ENCODE results near the gene NIPSNAP3A. TPM values are rescaled to one million over a fixed set of nuclear protein-coding genes. Genes with fewer than 3 reads are reported as not detected.

Gene NIPSNAP3A
- total and polyA plus RNA-seq, 2 of the 8 experiments (the other 6 are each of a cell fraction or from before 2014, with no cell fraction given): 9.3 to 9.4 TPM

DNA sequence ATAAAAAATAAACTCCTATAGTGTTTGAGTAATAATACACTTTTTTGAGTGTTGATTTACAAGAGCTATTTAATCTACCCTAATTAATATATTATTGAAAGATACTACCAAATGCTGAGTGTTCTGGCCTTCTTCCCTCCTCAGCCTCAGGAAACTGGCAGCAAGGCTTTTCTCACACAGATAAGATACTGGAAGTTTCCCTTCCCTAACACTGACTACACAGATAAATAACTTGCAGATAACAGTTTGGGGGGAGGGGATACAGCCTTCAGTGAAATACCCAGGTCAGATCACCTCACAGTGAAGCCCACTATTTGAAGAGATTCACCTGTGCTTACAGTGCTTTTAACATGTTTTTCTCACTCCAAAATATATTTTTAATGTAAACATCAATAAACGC is 1.6 kb upstream of the NIPSNAP3A start:
- Histone ChIP-seq H4K20me1 (replicated peaks in 1 of 2; ENCODE audit: control insufficient read depth in 1 of 2, insufficient read depth in 2 of 2, low read length in 2 of 2) (no peaks in the 10 kb centered on the region), H2AK5ac (ENCODE audit: low read depth, low read length) (no peak overlapping the region), H3K27ac (ENCODE audit: low read depth, low read length) (no peak overlapping the region), H3K79me2 (ENCODE audit: control insufficient read depth in 1 of 2, insufficient read depth in 2 of 2, low read length in 2 of 2) (no peaks in the 10 kb centered on the region), H3K56ac (replicated peaks; ENCODE audit: insufficient read length, low read depth, low read length) (no peak overlapping the region), H2BK15ac (ENCODE audit: low read length) (no peak overlapping the region), H3K23me2 (ENCODE audit: low read depth, low read length) (peaks cover 7% of the 10 kb centered on the region; the same call in 1 of the 2 replicates), H3K27me3 (replicated peaks in 1 of 4; ENCODE audit: control insufficient read depth in 3 of 4, extremely low read depth in 1 of 4, insufficient read depth in 3 of 4, low read length in 3 of 4) (no peaks in the 10 kb centered on the region), H2BK12ac (ENCODE audit: low read depth, low read length) (no peak overlapping the region), H4K5ac (ENCODE audit: insufficient read length, low read depth, low read length) (no peak overlapping the region), H3K18ac (ENCODE audit: extremely low read depth, low read length) (no peak overlapping the region), H3K14ac (ENCODE audit: insufficient read length) (no peak overlapping the region), H3K4ac (replicated peaks; ENCODE audit: insufficient read length, low read depth, low read length) (no peak overlapping the region), H2BK120ac (replicated peaks; ENCODE audit: low read depth, low read length) (no peak overlapping the region), H3K23ac (ENCODE audit: insufficient read length) (no peak overlapping the region), H3K36me3 (ENCODE audit: control insufficient read depth in 2 of 4, insufficient read depth in 4 of 4, low read length in 3 of 4) (no peaks in the 10 kb centered on the region), H4K8ac (ENCODE audit: extremely low read depth, insufficient read depth, low read length) (no peak overlapping the region), H2BK5ac (ENCODE audit: low read depth, low read length) (no peak overlapping the region), H3K9me3 (ENCODE audit: insufficient read depth in 2 of 2, low read depth in 1 of 2, low read length in 1 of 2) (no peaks in the 10 kb centered on the region), H3K4me1 (replicated peaks in 1 of 4; ENCODE audit: control insufficient read depth in 3 of 4, insufficient read depth in 4 of 4, low read length in 3 of 4) (peaks cover 0 to 2% (median 0%) of the 10 kb centered on the region in 4 experiments; a peak in 4 of 7 replicates), H3K4me3 (ENCODE audit: extremely low read depth in 1 of 4, insufficient read depth in 2 of 4, low read depth in 3 of 4, low read length in 4 of 4) (no peak overlapping the region), H3K4me2 (ENCODE audit: insufficient read depth in 1 of 2, low read depth in 2 of 2, low read length in 2 of 2) (no peak overlapping the region), H2AFZ (ENCODE audit: low read length) (no peak overlapping the region), H2BK20ac (ENCODE audit: low read length) (no peak overlapping the region), H3K79me1 (ENCODE audit: low read depth, low read length) (no peaks in the 10 kb centered on the region), H3K9ac (replicated peaks in 1 of 4; ENCODE audit: extremely low read depth in 1 of 4, low read depth in 3 of 4, low read length in 3 of 4) (no peak overlapping the region), H4K91ac (replicated peaks; ENCODE audit: insufficient read length, low read length) (no peak overlapping the region)
- 79% methylated on average over 1 of the region's 1 CpG; no CpG with 5 or more reads in 1 of the 2 experiments for WGBS, 2 experiments (ENCODE audit: extremely low coverage in 1 of 2, insufficient coverage in 1 of 2, insufficient read length in 1 of 2, insufficient replicate concordance in 2 of 2, low coverage in 1 of 2, low lambda C conversion rate in 2 of 2, missing lambda C conversion rate in 1 of 2)
- FAIRE-seq (no peak), DNase-seq (ENCODE audit: low read depth in 1 of 2, low spot score in 2 of 2) (no peak)
- ChIA-PET CTCF (ENCODE audit: partially characterized antibody) (no interaction called here), POLR2A (ENCODE audit: partially characterized antibody) (interaction anchor here (0.5 kb wide), 1 partner anchor 533 kb away, joined by 3 read pairs; no protein-coding TSS in a partner anchor)
- TF ChIP-seq BRCA1 (IDR thresholded peaks at IDR 0.05; ENCODE audit: low read depth, low read length) (no peak), SP2 (IDR thresholded peaks at IDR 0.05; ENCODE audit: low read length) (no peak), HDAC2 (IDR thresholded peaks at IDR 0.05; ENCODE audit: borderline replicate concordance in 1 of 2, low read depth in 2 of 2, low read length in 2 of 2) (no peak), SAP30 (IDR thresholded peaks at IDR 0.05; ENCODE audit: insufficient read depth, insufficient replicate concordance, low read length) (no peak), GTF2F1 (IDR thresholded peaks at IDR 0.05; ENCODE audit: borderline replicate concordance, low read depth, low read length) (no peak), CBX8 (IDR thresholded peaks at IDR 0.05; ENCODE audit: borderline replicate concordance, low read depth, low read length) (no peak), POU5F1 (IDR thresholded peaks at IDR 0.05; ENCODE audit: low read depth, low read length) (no peak), SIRT6 (IDR thresholded peaks at IDR 0.05; ENCODE audit: low read length) (no peak), NANOG (IDR thresholded peaks at IDR 0.05; ENCODE audit: insufficient read depth, low read depth, low read length, poor library complexity, severe bottlenecking) (no peak)
- TF ChIP-seq, protein P1, sequence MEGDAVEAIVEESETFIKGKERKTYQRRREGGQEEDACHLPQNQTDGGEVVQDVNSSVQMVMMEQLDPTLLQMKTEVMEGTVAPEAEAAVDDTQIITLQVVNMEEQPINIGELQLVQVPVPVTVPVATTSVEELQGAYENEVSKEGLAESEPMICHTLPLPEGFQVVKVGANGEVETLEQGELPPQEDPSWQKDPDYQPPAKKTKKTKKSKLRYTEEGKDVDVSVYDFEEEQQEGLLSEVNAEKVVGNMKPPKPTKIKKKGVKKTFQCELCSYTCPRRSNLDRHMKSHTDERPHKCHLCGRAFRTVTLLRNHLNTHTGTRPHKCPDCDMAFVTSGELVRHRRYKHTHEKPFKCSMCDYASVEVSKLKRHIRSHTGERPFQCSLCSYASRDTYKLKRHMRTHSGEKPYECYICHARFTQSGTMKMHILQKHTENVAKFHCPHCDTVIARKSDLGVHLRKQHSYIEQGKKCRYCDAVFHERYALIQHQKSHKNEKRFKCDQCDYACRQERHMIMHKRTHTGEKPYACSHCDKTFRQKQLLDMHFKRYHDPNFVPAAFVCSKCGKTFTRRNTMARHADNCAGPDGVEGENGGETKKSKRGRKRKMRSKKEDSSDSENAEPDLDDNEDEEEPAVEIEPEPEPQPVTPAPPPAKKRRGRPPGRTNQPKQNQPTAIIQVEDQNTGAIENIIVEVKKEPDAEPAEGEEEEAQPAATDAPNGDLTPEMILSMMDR (IDR thresholded peaks at IDR 0.05; ENCODE audit: control extremely low read depth in 1 of 3, insufficient read depth in 1 of 3, low read depth in 1 of 3, low read length in 3 of 3): no peak
- TF ChIP-seq, protein P2, sequence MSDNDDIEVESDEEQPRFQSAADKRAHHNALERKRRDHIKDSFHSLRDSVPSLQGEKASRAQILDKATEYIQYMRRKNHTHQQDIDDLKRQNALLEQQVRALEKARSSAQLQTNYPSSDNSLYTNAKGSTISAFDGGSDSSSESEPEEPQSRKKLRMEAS (IDR thresholded peaks at IDR 0.05): no peak
